ENCODE results near the gene PA2G4. TPM values are rescaled to one million over a fixed set of nuclear protein-coding genes. Genes with fewer than 3 reads are reported as not detected.
A peak's percentile ranks its signal among the peaks of the same experiment; 100 is the strongest.

The PA2G4 gene
- total and polyA plus RNA-seq, 2 donors (not counting 3 experiments of a cell fraction or from before 2014, with no cell fraction given): 121 to 188 TPM

DNA sequence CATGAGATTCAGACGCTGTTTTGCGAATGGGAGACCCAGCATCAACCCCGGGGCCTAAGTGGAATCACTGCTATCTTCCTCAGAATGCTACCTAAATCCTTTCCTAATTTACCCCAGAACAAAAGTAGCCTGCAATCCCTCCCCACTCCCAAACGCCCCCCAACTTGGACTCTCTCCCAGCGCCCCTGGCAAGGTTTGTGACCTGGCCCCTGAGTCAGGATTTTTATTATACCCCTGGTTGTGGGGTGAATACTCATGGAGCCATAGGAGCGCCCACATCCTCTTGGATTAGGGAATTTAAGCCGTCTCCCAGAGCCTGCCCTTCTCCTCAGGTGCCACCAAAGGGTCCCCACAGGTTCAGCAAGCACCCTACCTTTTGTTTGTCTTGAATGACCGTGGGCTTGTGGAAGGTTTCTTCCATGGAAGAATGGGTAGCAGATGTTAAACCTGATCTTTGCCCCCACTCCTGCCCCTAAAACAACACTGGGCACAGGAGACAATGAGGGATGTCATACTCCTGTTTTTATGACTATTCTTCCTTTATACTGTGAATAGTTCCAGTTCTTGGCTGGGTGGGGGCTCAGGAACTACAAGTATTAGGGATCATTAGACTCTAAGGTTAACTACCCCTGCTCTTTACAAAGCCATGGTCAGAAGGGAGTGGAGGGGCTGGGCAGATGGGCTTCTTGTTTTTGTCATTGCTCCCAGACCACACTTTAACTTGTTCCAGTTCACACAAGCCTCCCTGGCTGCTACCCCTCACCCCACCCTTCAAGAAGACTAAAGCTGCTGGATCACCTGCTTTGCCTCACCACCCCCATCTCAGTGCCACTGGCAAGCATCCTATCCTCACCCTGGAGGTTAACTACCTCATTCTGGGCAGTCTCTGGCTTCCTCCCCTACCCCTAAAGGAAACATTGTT lies 48.7 kb downstream of the PA2G4 start:
- Histone ChIP-seq H2AFZ (ENCODE audit: low read depth, low read length) (peak overlapping the region; percentile 54), H4K20me1 (replicated peaks; ENCODE audit: control insufficient read depth, extremely low read depth, insufficient read depth, low read length) (no peaks in the 10 kb centered on the region), H3K9me1 (replicated peaks; ENCODE audit: control insufficient read depth, extremely low read depth, insufficient read depth, low read length) (no peaks in the 10 kb centered on the region), H3K4me2 (ENCODE audit: insufficient read depth, low read length) (peak overlapping the region; percentile 71), H3K36me3 (ENCODE audit: control insufficient read depth in 2 of 2, extremely low read depth in 1 of 2, insufficient read depth in 2 of 2, low read length in 2 of 2) (peaks cover 0 to 7% of the 10 kb centered on the region in 2 experiments), H3K4me3 (replicated peaks in 1 of 3; ENCODE audit: insufficient read depth in 1 of 3, low read depth in 1 of 3, low read length in 3 of 3) (peak overlapping the region; percentile 60 to 78 (median 71)), H3K27ac (ENCODE audit: insufficient read depth, low read depth, low read length) (peak overlapping the region; percentile 27), H3K27me3 (ENCODE audit: control insufficient read depth in 2 of 2, insufficient read depth in 2 of 2, low read length in 2 of 2) (no peaks in the 10 kb centered on the region), H3K9ac (replicated peaks; ENCODE audit: extremely low read depth, insufficient read depth, low read length) (peak overlapping the region; percentile 76), H3K9me3 (replicated peaks; ENCODE audit: control insufficient read depth, insufficient read depth, low read length) (no peaks in the 10 kb centered on the region), H3K4me1 (ENCODE audit: control insufficient read depth, extremely low read depth, insufficient read depth, low read length) (peaks cover 20% of the 10 kb centered on the region), H3K79me2 (ENCODE audit: control insufficient read depth, insufficient read depth, low read length) (peaks cover 4% of the 10 kb centered on the region)
- ChIA-PET POLR2A (no interaction called here), CTCF (no interaction called here)
- TSS peak; percentile 67 for BruUV-seq (replicated peaks)
- intact Hi-C loops (cut with micrococcal nuclease) (loop anchor here (1.0 kb wide), 1 partner anchor 25 kb away; the partner anchor contains the start of gene ESYT1), dilution Hi-C loops (cut with MboI; ENCODE audit: extremely low pct_ligation_motif_present, low sequenced_read_pairs) (no loop called here)
- FAIRE-seq (no peak), DNase-seq (ENCODE audit: low read depth, low spot score) (no peak)
- TF ChIP-seq JUN (IDR thresholded peaks at IDR 0.05; ENCODE audit: borderline replicate concordance, insufficient read depth, insufficient read length, low read depth): no peak
- TF ChIP-seq POLR2AphosphoS5 (IDR thresholded peaks at IDR 0.05; ENCODE audit: insufficient read depth, low read depth, low read length): no peak

DNA sequence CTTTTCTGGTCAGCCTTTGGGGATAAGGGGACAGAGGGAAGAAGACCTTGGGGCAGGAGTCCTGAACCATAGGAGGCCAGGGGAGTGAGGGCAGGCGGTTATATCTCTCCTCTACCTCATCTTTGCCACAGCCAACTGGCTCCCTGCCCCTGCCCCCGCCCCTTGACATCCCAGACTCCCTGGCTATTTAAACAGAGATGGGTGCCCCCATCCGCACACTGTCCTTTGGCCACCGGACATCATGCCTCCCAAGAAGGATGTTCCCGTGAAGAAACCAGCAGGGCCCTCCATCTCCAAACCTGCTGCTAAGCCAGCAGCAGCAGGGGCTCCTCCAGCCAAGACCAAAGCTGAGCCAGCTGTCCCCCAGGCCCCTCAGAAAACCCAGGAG lies 49.3 kb downstream of the PA2G4 start:
- CTCF ChIA-PET: no interaction called here
- Histone ChIP-seq H3K9ac (replicated peaks; ENCODE audit: extremely low read depth, insufficient read depth, low read length) (no peak overlapping the region), H3K4me3 (replicated peaks in 1 of 3; ENCODE audit: insufficient read depth in 1 of 3, low read depth in 1 of 3, low read length in 3 of 3) (no peak overlapping the region)

More for the DNA sequence above, 49.3 kb downstream of the PA2G4 start:
- Histone ChIP-seq H3K9me1 (replicated peaks; ENCODE audit: control insufficient read depth, extremely low read depth, insufficient read depth, low read length) (no peaks in the 10 kb centered on the region), H3K36me3 (ENCODE audit: control insufficient read depth in 2 of 2, extremely low read depth in 1 of 2, insufficient read depth in 2 of 2, low read length in 2 of 2) (peaks cover 0 to 7% of the 10 kb centered on the region in 2 experiments), H3K27ac (ENCODE audit: insufficient read depth, low read depth, low read length) (no peak overlapping the region), H2AFZ (ENCODE audit: low read depth, low read length) (no peak overlapping the region), H3K9me3 (replicated peaks; ENCODE audit: control insufficient read depth, insufficient read depth, low read length) (no peaks in the 10 kb centered on the region), H3K4me2 (ENCODE audit: insufficient read depth, low read length) (no peak overlapping the region), H3K79me2 (ENCODE audit: control insufficient read depth, insufficient read depth, low read length) (peaks cover 10% of the 10 kb centered on the region), H3K27me3 (ENCODE audit: control insufficient read depth in 2 of 2, insufficient read depth in 2 of 2, low read length in 2 of 2) (no peaks in the 10 kb centered on the region), H3K4me1 (ENCODE audit: control insufficient read depth, extremely low read depth, insufficient read depth, low read length) (peaks cover 20% of the 10 kb centered on the region), H4K20me1 (replicated peaks; ENCODE audit: control insufficient read depth, extremely low read depth, insufficient read depth, low read length) (no peaks in the 10 kb centered on the region)
- POLR2A ChIA-PET: no interaction called here
- DNase-seq (ENCODE audit: low read depth, low spot score): no peak
- intact Hi-C loops (cut with micrococcal nuclease) (no loop called here), dilution Hi-C loops (cut with MboI; ENCODE audit: extremely low pct_ligation_motif_present, low sequenced_read_pairs) (no loop called here)
- TF ChIP-seq, protein P1, sequence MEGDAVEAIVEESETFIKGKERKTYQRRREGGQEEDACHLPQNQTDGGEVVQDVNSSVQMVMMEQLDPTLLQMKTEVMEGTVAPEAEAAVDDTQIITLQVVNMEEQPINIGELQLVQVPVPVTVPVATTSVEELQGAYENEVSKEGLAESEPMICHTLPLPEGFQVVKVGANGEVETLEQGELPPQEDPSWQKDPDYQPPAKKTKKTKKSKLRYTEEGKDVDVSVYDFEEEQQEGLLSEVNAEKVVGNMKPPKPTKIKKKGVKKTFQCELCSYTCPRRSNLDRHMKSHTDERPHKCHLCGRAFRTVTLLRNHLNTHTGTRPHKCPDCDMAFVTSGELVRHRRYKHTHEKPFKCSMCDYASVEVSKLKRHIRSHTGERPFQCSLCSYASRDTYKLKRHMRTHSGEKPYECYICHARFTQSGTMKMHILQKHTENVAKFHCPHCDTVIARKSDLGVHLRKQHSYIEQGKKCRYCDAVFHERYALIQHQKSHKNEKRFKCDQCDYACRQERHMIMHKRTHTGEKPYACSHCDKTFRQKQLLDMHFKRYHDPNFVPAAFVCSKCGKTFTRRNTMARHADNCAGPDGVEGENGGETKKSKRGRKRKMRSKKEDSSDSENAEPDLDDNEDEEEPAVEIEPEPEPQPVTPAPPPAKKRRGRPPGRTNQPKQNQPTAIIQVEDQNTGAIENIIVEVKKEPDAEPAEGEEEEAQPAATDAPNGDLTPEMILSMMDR (IDR thresholded peaks at IDR 0.05; ENCODE audit: extremely low read depth in 1 of 2, insufficient read depth in 1 of 2, low read depth in 1 of 2, low read length in 2 of 2): no peak
- no peak for TF ChIP-seq POLR2A (IDR thresholded peaks at IDR 0.05; ENCODE audit: low read depth, low read length)
- TF ChIP-seq, protein P2, sequence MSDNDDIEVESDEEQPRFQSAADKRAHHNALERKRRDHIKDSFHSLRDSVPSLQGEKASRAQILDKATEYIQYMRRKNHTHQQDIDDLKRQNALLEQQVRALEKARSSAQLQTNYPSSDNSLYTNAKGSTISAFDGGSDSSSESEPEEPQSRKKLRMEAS (IDR thresholded peaks at IDR 0.05; ENCODE audit: insufficient read depth, insufficient read length): no peak
- no peak for FAIRE-seq
- no TSS peak for BruUV-seq (replicated peaks)
